ENCODE measurements around the gene TNRC6B.
A peak's percentile ranks its signal among the peaks of the same experiment; 100 is the strongest.

The TNRC6B gene

DNA sequence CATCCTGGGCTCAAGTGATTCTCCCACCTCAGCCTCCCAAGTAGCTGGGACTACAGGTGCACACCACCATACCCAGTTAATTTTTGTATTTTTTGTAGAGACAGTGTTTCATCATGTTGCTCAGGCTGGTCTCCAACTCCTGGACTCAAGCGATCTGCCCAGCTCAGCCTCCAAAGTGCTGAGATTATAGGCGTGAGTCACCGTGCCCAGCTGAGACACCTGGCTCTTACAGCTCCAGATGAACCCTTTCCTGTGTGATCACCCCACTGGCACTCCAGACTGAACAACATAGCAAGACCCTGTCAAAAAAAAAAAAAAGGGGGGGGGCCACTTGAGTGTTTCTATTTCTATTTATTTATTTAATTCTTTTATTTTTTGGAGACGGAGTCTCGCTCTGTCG is 167.5 kb downstream of the TNRC6B start:
- DNase-seq (ENCODE audit: low read depth in 2 of 2): peak; percentile 14 to 26
- peak overlapping the region in 1 of 2 donors; percentile 95 for H3K4me3 ChIP-seq (replicated peaks in 1 of 2; ENCODE audit: low read depth in 2 of 2, low read length in 2 of 2)
- no peak for TF ChIP-seq CTCF (IDR thresholded peaks at IDR 0.05; ENCODE audit: low read depth, low read length)

- H3K4me3 ChIP-seq (replicated peaks in 1 of 2; ENCODE audit: low read depth in 2 of 2, low read length in 2 of 2): peak overlapping the region; percentile 78 to 95
- DNase-seq (ENCODE audit: low read depth in 2 of 2): peak; percentile 39 to 49
- TF ChIP-seq CTCF (IDR thresholded peaks at IDR 0.05; ENCODE audit: low read depth, low read length): no peak
Measured at GRCh38 chr22:40345815-40346184, 168.1 kb downstream of the TNRC6B start.

GRCh38 chr22:40346185-40347118 is 168.7 kb downstream of the TNRC6B start, which contains the start of gene ADSL:
Gene ADSL (plus strand): TSS chr22:40346500. CDS start chr22:40346559, 59 bp downstream.
- TF ChIP-seq CTCF (IDR thresholded peaks at IDR 0.05; ENCODE audit: low read depth, low read length): no peak
- H3K4me3 ChIP-seq (replicated peaks in 1 of 2; ENCODE audit: low read depth in 2 of 2, low read length in 2 of 2): peak within 1 kb of the TSS; percentile 78 to 95
- peak; percentile 84 to 87 for DNase-seq (ENCODE audit: low read depth in 2 of 2)

- DNase-seq (ENCODE audit: low read depth in 2 of 2): no peak
- no peak for TF ChIP-seq CTCF (IDR thresholded peaks at IDR 0.05; ENCODE audit: low read depth, low read length)
- H3K4me3 ChIP-seq (replicated peaks in 1 of 2; ENCODE audit: low read depth in 2 of 2, low read length in 2 of 2): peak overlapping the region; percentile 78 to 95
Measured at GRCh38 chr22:40347300-40347699, 169.6 kb downstream of the TNRC6B start.

DNA sequence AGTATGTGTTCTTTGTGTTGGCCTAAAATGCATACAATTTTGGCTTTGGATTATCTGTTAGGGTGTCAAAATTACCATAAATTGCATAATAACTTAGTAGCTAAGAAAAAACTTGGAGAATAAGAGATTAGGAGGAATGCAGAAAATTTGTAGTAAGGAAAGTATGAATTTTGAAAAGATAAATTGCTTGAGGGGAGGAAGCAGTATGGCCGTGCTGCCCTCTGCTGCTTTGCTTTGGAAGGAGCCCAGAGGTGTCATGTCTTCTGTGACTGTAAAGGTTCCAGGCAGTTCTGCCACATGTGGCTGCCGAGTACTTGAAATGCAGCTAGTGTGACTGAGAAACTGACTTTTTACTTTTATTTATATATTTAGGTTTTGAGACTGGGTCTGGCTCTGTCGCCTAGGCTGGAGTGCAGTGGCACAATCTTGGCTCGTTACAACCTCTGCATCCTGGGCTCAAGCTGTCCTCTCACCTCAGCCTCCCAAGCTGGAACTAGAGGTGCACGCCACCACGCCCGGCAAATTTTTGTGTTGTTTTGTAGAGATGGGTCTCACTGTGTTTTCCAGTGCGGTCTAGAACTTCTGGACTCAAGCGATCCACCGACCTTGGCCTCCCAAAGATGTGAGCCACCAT is 170.4 kb downstream of the TNRC6B start:
- peak; percentile 76 to 80 for DNase-seq (ENCODE audit: low read depth in 2 of 2)
- peak; percentile 85 for TF ChIP-seq CTCF (IDR thresholded peaks at IDR 0.05; ENCODE audit: low read depth, low read length)
- no peak overlapping the region for H3K4me3 ChIP-seq (replicated peaks in 1 of 2; ENCODE audit: low read depth in 2 of 2, low read length in 2 of 2)

- no peak for TF ChIP-seq CTCF (IDR thresholded peaks at IDR 0.05; ENCODE audit: low read depth, low read length)
- DNase-seq (ENCODE audit: low read depth in 2 of 2): no peak
- no peak overlapping the region for H3K4me3 ChIP-seq (replicated peaks in 1 of 2; ENCODE audit: low read depth in 2 of 2, low read length in 2 of 2)
Measured at GRCh38 chr22:40352763-40353162, 175.0 kb downstream of the TNRC6B start.

Data from cardiac fibroblast (primary cell).